DND-41 (cell line): ENCODE measurements around the gene OR7C1.

Experiments used
- ATAC-seq: fragments of 200-7000 bp; cut with Tn5 transposase; 3 replicates; pipeline ENCODE4 v1.9.1; 2021; ENCODE audit warnings: low read depth; ENCODE audit not compliant: insufficient read depth
- DNase-seq: peaks from one replicate; pipeline ENCODE4 v3.0.0-alpha.2; 2020
- H2AFZ ChIP-seq: 2 replicates; pipeline ENCODE4 v1.6.0; 2012; ENCODE audit warnings: low read depth, low read length
- H3K27ac ChIP-seq: 2 replicates; pipeline ENCODE4 v1.5.1; 2012; ENCODE audit warnings: low read length, inconsistent platforms
- H3K27me3 ChIP-seq: fragments of 200-600 bp; sonication (generic); 2 replicates; pipeline ENCODE4 v1.6.0; 2012; ENCODE audit warnings: low read length, mild to moderate bottlenecking, inconsistent platforms; ENCODE audit not compliant: insufficient read depth, poor library complexity
- H3K36me3 ChIP-seq: 2 replicates; pipeline ENCODE4 v1.5.1; 2012; ENCODE audit warnings: low read length, inconsistent platforms; ENCODE audit not compliant: insufficient read depth
- H3K4me1 ChIP-seq: 2 replicates; pipeline ENCODE4 v1.5.1; 2012; ENCODE audit warnings: mild to moderate bottlenecking, low read length; ENCODE audit not compliant: insufficient read depth
- H3K4me2 ChIP-seq: 2 replicates; pipeline ENCODE4 v1.6.0; 2012; ENCODE audit warnings: mild to moderate bottlenecking, moderate library complexity, low read length, inconsistent platforms; ENCODE audit not compliant: insufficient read depth
- H3K4me3 ChIP-seq, 2 experiments: fragments of 200-600 bp in 1 of 2; shearing (Covaris generic) in 1 of 2; 2 replicates each; pipeline ENCODE4 v1.5.1; 2012 to 2016; ENCODE audit warnings: inconsistent platforms in 2 of 2, low read length in 2 of 2, mild to moderate bottlenecking in 2 of 2, low read depth in 1 of 2, moderate library complexity in 1 of 2
- H3K79me2 ChIP-seq: 2 replicates; pipeline ENCODE4 v1.6.0; 2012; ENCODE audit warnings: low read length, inconsistent platforms; ENCODE audit not compliant: insufficient read depth
- H3K9ac ChIP-seq: 2 replicates; pipeline ENCODE4 v1.6.0; 2012; ENCODE audit warnings: low read depth, mild to moderate bottlenecking, inconsistent platforms, low read length, moderate library complexity
- H3K9me3 ChIP-seq: 2 replicates; pipeline ENCODE4 v1.5.1; 2012; ENCODE audit warnings: low read length, moderate library complexity, mild to moderate bottlenecking, inconsistent platforms; ENCODE audit not compliant: insufficient read depth, severe bottlenecking
- H4K20me1 ChIP-seq: 2 replicates; pipeline ENCODE4 v1.6.0; 2012; ENCODE audit warnings: low read length; ENCODE audit not compliant: insufficient read depth
- CTCF ChIP-seq: IDR thresholded peaks from 2 replicates; pipeline ENCODE4 v1.5.1; 2012; ENCODE audit warnings: borderline replicate concordance, low read length, moderate library complexity, mild to moderate bottlenecking; ENCODE audit not compliant: poor library complexity, severe bottlenecking; ENCODE audit errors: extremely low read depth
- EZH2 ChIP-seq: IDR thresholded peaks from 3 replicates; pipeline ENCODE4 v1.6.1; 2012; ENCODE audit warnings: borderline replicate concordance, low read depth, mild to moderate bottlenecking, moderate library complexity, low read length, inconsistent platforms; ENCODE audit not compliant: severe bottlenecking

The OR7C1 gene

GRCh38 chr19:14809272-14810057 lies 25.5 kb downstream of the OR7C1 start:
- H4K20me1 ChIP-seq: no peaks in the 10 kb centered on the region
- no peaks in the 10 kb centered on the region for H3K27me3 ChIP-seq
- TF ChIP-seq EZH2: no peak
- no peak for TF ChIP-seq CTCF
- no peak overlapping the region for H3K27ac ChIP-seq
- H3K4me2 ChIP-seq: no peak overlapping the region
- H3K9me3 ChIP-seq: no peaks in the 10 kb centered on the region
- DNase-seq (no peak), ATAC-seq (no peak)
- no peaks in the 10 kb centered on the region for H3K4me1 ChIP-seq
- H2AFZ ChIP-seq: no peak overlapping the region
- no peaks in the 10 kb centered on the region for H3K36me3 ChIP-seq
- no peak overlapping the region for H3K9ac ChIP-seq
- H3K4me3 ChIP-seq: no peak overlapping the region
- no peaks in the 10 kb centered on the region for H3K79me2 ChIP-seq

- H3K79me2 ChIP-seq: no peaks in the 10 kb centered on the region
- H3K4me3 ChIP-seq: no peak overlapping the region
- no peaks in the 10 kb centered on the region for H3K36me3 ChIP-seq
- no peaks in the 10 kb centered on the region for H3K9me3 ChIP-seq
- no peaks in the 10 kb centered on the region for H3K27me3 ChIP-seq
- H3K4me1 ChIP-seq: no peaks in the 10 kb centered on the region
- no peak overlapping the region for H2AFZ ChIP-seq
- no peaks in the 10 kb centered on the region for H4K20me1 ChIP-seq
- H3K9ac ChIP-seq: no peak overlapping the region
- H3K27ac ChIP-seq: no peak overlapping the region
- no peak for TF ChIP-seq CTCF
- no peak for TF ChIP-seq EZH2
- no peak for ATAC-seq
- no peak overlapping the region for H3K4me2 ChIP-seq
- no peak for DNase-seq
Observed at GRCh38 chr19:14804765-14805164, 30.2 kb downstream of the OR7C1 start.

DNA sequence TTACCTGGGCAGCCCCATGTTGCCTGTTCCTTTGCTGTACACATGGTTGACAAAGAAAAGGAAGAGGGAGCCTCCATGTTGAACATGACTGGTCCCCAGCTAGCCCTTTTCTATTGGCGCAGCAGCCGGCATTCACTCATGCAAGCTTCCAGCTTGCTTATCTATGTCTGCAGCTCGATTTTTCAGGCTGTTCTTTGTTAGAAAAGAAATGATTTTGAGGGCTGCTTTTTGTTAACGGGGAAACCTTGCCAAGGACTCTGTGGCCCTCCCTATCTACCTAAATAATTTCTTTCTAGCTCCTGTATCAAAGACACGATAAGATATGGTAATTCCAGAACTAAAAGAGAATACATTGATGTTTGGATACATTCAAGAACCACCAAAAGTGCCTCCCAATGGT lies 36.2 kb downstream of the OR7C1 start:
- H3K4me2 ChIP-seq: no peak overlapping the region
- H3K4me1 ChIP-seq: no peaks in the 10 kb centered on the region
- ATAC-seq (no peak), DNase-seq (no peak)
- no peak overlapping the region for H3K27ac ChIP-seq
- no peak for TF ChIP-seq EZH2
- TF ChIP-seq CTCF: no peak
- no peaks in the 10 kb centered on the region for H3K36me3 ChIP-seq
- H2AFZ ChIP-seq: no peak overlapping the region
- H3K9me3 ChIP-seq: no peaks in the 10 kb centered on the region
- H3K9ac ChIP-seq: no peak overlapping the region
- no peaks in the 10 kb centered on the region for H4K20me1 ChIP-seq
- no peak overlapping the region for H3K4me3 ChIP-seq
- no peaks in the 10 kb centered on the region for H3K79me2 ChIP-seq
- H3K27me3 ChIP-seq: no peaks in the 10 kb centered on the region
